Mesendoderm (in vitro differentiated cells): ENCODE results near the gene CLEC14A.

ENCODE experiments used
- DNase-seq: peaks from one replicate; pipeline ENCODE4 v3.0.0; 2013
- H2AK5ac ChIP-seq: 2 replicates; pipeline ENCODE4 v1.6.1; 2013; ENCODE audit warnings: low read length, inconsistent platforms
- H2BK120ac ChIP-seq: 2 replicates; pipeline ENCODE4 v1.6.1; 2013; ENCODE audit warnings: low read depth, mild to moderate bottlenecking, low read length, moderate library complexity, mixed read lengths
- H2BK15ac ChIP-seq: replicated peaks from 2 replicates; pipeline ENCODE4 v1.6.1; 2013; ENCODE audit warnings: low read depth, mild to moderate bottlenecking, moderate library complexity
- H2BK5ac ChIP-seq: 2 replicates; pipeline ENCODE4 v1.6.1; 2013; ENCODE audit warnings: low read length, inconsistent platforms
- H3K18ac ChIP-seq: 2 replicates; pipeline ENCODE4 v1.6.1; 2013; ENCODE audit warnings: mild to moderate bottlenecking, low read length, mixed read lengths
- H3K23ac ChIP-seq: one replicate; pipeline ENCODE4 v1.6.1; 2013; ENCODE audit warnings: low read length
- H3K27ac ChIP-seq: 2 replicates; pipeline ENCODE4 v1.5.1; 2013; ENCODE audit warnings: low read depth, mild to moderate bottlenecking, inconsistent platforms, low read length, moderate library complexity
- H3K27me3 ChIP-seq: 2 replicates; pipeline ENCODE4 v1.6.1; 2013; ENCODE audit warnings: low read length, control low read depth, mild to moderate bottlenecking, inconsistent platforms; ENCODE audit not compliant: insufficient read depth, poor library complexity
- H3K36me3 ChIP-seq: 2 replicates; pipeline ENCODE4 v1.6.1; 2013; ENCODE audit warnings: low read length, inconsistent platforms; ENCODE audit not compliant: control insufficient read depth, insufficient read depth
- H3K4ac ChIP-seq: one replicate; pipeline ENCODE4 v1.6.1; 2013; ENCODE audit warnings: low read depth, mild to moderate bottlenecking, low read length, moderate library complexity
- H3K4me1 ChIP-seq: 2 replicates; pipeline ENCODE4 v1.6.1; 2013; ENCODE audit warnings: low read depth, low read length, inconsistent platforms; ENCODE audit not compliant: control insufficient read depth
- H3K4me2 ChIP-seq: 2 replicates; pipeline ENCODE4 v1.6.1; 2013; ENCODE audit warnings: low read length
- H3K4me3 ChIP-seq: 2 replicates; pipeline ENCODE4 v1.5.1; 2013; ENCODE audit warnings: mild to moderate bottlenecking, low read length
- H3K56ac ChIP-seq: one replicate; pipeline ENCODE4 v1.6.1; 2013; ENCODE audit warnings: low read length
- H3K79me1 ChIP-seq: 2 replicates; pipeline ENCODE4 v1.6.1; 2013; ENCODE audit warnings: low read length, inconsistent platforms
- H3K79me2 ChIP-seq: 2 replicates; pipeline ENCODE4 v1.6.1; 2013; ENCODE audit warnings: mild to moderate bottlenecking, low read length; ENCODE audit not compliant: control insufficient read depth, insufficient read depth
- H3K9ac ChIP-seq: 2 replicates; pipeline ENCODE4 v1.6.1; 2013; ENCODE audit warnings: low read length, inconsistent platforms
- H4K5ac ChIP-seq: one replicate; pipeline ENCODE4 v1.6.1; 2013; ENCODE audit warnings: low read length
- H4K8ac ChIP-seq: one replicate; pipeline ENCODE4 v1.6.1; 2013; ENCODE audit warnings: low read depth, mild to moderate bottlenecking, control low read depth, low read length, moderate library complexity
- WGBS: extraction: QIAGEN DNeasy Blood & Tissue Kit; methylation state at CpG from one replicate; pipeline ENCODE4 v1.1.7; 2013; ENCODE audit warnings: low lambda C conversion rate, missing lambda C conversion rate; ENCODE audit not compliant: insufficient coverage; ENCODE audit errors: extremely low coverage; 5-methylcytosine and 5-hydroxymethylcytosine counted together

Gene CLEC14A

GRCh38 chr14:38206689-38207376 is 49.1 kb downstream of the CLEC14A start:
- Histone ChIP-seq H3K27ac (no peak overlapping the region), H3K79me2 (no peaks in the 10 kb centered on the region), H2BK5ac (no peak overlapping the region), H3K23ac (no peak overlapping the region), H3K9ac (no peak overlapping the region), H3K36me3 (no peaks in the 10 kb centered on the region), H3K79me1 (no peaks in the 10 kb centered on the region), H2AK5ac (no peak overlapping the region), H3K56ac (no peak overlapping the region), H2BK15ac (no peak overlapping the region), H4K8ac (no peak overlapping the region), H3K4me1 (peaks cover 8% of the 10 kb centered on the region), H4K5ac (no peak overlapping the region), H3K27me3 (peaks cover 29% of the 10 kb centered on the region), H2BK120ac (no peak overlapping the region), H3K4me2 (no peak overlapping the region), H3K4ac (no peak overlapping the region), H3K18ac (no peak overlapping the region), H3K4me3 (no peak overlapping the region)
- no CpG with 5 or more reads among the region's 2 CpGs for WGBS
- no peak for DNase-seq

- no peak for DNase-seq
- Histone ChIP-seq H4K5ac (no peak overlapping the region), H3K27me3 (peaks cover 25% of the 10 kb centered on the region), H4K8ac (no peak overlapping the region), H3K79me2 (no peaks in the 10 kb centered on the region), H3K4me1 (peaks cover 8% of the 10 kb centered on the region), H2BK120ac (no peak overlapping the region), H2AK5ac (no peak overlapping the region), H3K18ac (no peak overlapping the region), H3K36me3 (no peaks in the 10 kb centered on the region), H2BK15ac (no peak overlapping the region), H3K27ac (no peak overlapping the region), H3K4me2 (no peak overlapping the region), H3K23ac (no peak overlapping the region), H3K4ac (no peak overlapping the region), H2BK5ac (no peak overlapping the region), H3K79me1 (no peaks in the 10 kb centered on the region), H3K4me3 (no peak overlapping the region), H3K56ac (no peak overlapping the region), H3K9ac (no peak overlapping the region)
- no CpG with 5 or more reads among the region's 5 CpGs for WGBS
Measured at GRCh38 chr14:38205949-38206665, 49.8 kb downstream of the CLEC14A start.

- Histone ChIP-seq H2BK5ac (no peak overlapping the region), H3K4me1 (peaks cover 8% of the 10 kb centered on the region), H2AK5ac (no peak overlapping the region), H3K27ac (no peak overlapping the region), H2BK15ac (no peak overlapping the region), H3K27me3 (peaks cover 19% of the 10 kb centered on the region), H3K56ac (no peak overlapping the region), H3K79me2 (no peaks in the 10 kb centered on the region), H3K36me3 (no peaks in the 10 kb centered on the region), H3K9ac (no peak overlapping the region), H2BK120ac (no peak overlapping the region), H3K23ac (no peak overlapping the region), H3K4ac (no peak overlapping the region), H3K79me1 (no peaks in the 10 kb centered on the region), H4K8ac (no peak overlapping the region), H4K5ac (no peak overlapping the region), H3K4me3 (no peak overlapping the region), H3K18ac (no peak overlapping the region), H3K4me2 (no peak overlapping the region)
- DNase-seq: no peak
- WGBS: no CpG with 5 or more reads among the region's 5 CpGs
Measured at GRCh38 chr14:38205119-38205813, 50.6 kb downstream of the CLEC14A start.

GRCh38 chr14:38204719-38205115 is 51.2 kb downstream of the CLEC14A start:
- Histone ChIP-seq H3K9ac (no peak overlapping the region), H2BK120ac (no peak overlapping the region), H3K27me3 (peaks cover 13% of the 10 kb centered on the region), H4K5ac (no peak overlapping the region), H4K8ac (no peak overlapping the region), H3K23ac (no peak overlapping the region), H3K4me3 (no peak overlapping the region), H3K18ac (no peak overlapping the region), H3K27ac (no peak overlapping the region), H3K56ac (no peak overlapping the region), H2BK5ac (no peak overlapping the region), H2AK5ac (no peak overlapping the region), H3K4me1 (peaks cover 8% of the 10 kb centered on the region), H3K4me2 (no peak overlapping the region), H3K79me1 (no peaks in the 10 kb centered on the region), H3K36me3 (no peaks in the 10 kb centered on the region), H3K4ac (no peak overlapping the region), H2BK15ac (no peak overlapping the region), H3K79me2 (no peaks in the 10 kb centered on the region)
- no peak for DNase-seq
